Measurements from ENCODE around the gene ZFHX3. TPM values are rescaled to one million over a fixed set of nuclear protein-coding genes. Genes with fewer than 3 reads are reported as not detected.
A peak's percentile ranks its signal among the peaks of the same experiment; 100 is the strongest.

The ZFHX3 gene
- total and polyA plus RNA-seq, 10 of the 15 experiments (the other 5 are each of a cell fraction or from before 2014, with no cell fraction given) = 0.68 to 8.6 (median 2.0) TPM

- in situ Hi-C loops (cut with MboI) (no loop called here), intact Hi-C loops (cut with micrococcal nuclease; ENCODE audit: unreplicated experiment) (no loop called here)
- ChIA-PET SMC1A (ENCODE audit: uncharacterized antibody, unreplicated experiment) (interaction anchor here (1.2 kb wide), 1 partner anchor 190 kb away, joined by 3 read pairs; no protein-coding TSS in a partner anchor), RAD21 (ENCODE audit: unreplicated experiment) (interaction anchor here (1.0 kb wide), 1 partner anchor 15 kb away, joined by 3 read pairs; no protein-coding TSS in a partner anchor), POLR2A (interaction anchor here (1.1 kb wide), 1 partner anchor 11 kb away, joined by 4 read pairs; no protein-coding TSS in a partner anchor), CTCF (no interaction called here)
- Histone ChIP-seq H2AFZ (ENCODE audit: control insufficient read depth, low read depth, low read length) (no peak overlapping the region), H3K27me3 (replicated peaks in 1 of 2; ENCODE audit: control insufficient read depth in 2 of 2, insufficient read depth in 2 of 2, low read length in 1 of 2) (no peaks in the 10 kb centered on the region), H3K27ac (ENCODE audit: control insufficient read depth, insufficient read depth) (no peak overlapping the region), H3K4me1 (ENCODE audit: control insufficient read depth, insufficient read depth, low read length) (no peaks in the 10 kb centered on the region), H3K4me3 (no peak overlapping the region), H3K4me2 (ENCODE audit: control insufficient read depth, insufficient read depth) (no peak overlapping the region), H3K9ac (ENCODE audit: control insufficient read depth, insufficient read depth, low read length) (no peak overlapping the region), H3K9me3 (replicated peaks; ENCODE audit: control insufficient read depth, insufficient read depth, low read length) (no peaks in the 10 kb centered on the region), H3K36me3 (ENCODE audit: control insufficient read depth in 2 of 2, insufficient read depth in 2 of 2, low read length in 1 of 2) (no peaks in the 10 kb centered on the region), H4K20me1 (ENCODE audit: control insufficient read depth, insufficient read depth) (no peaks in the 10 kb centered on the region; the same call in 1 of the 2 replicates), H3K79me2 (ENCODE audit: control insufficient read depth, insufficient read depth, low read length) (peaks cover 3% of the 10 kb centered on the region)
- BruUV-seq (replicated peaks) = no TSS peak
- ATAC-seq (0 out of 3 replicates have a peak, but pooled peaks have one; percentile 24), FAIRE-seq (no peak), DNase-seq (ENCODE audit: low read depth, low spot score) (no peak)
- 73% methylated on average over 7 of the region's 7 CpGs for WGBS (ENCODE audit: insufficient coverage, insufficient replicate concordance, low lambda C conversion rate, missing lambda C conversion rate)
- 0 out of 6 replicates have a peak, but pooled peaks of 1 of the 3 experiments have one; percentile 3 for TF ChIP-seq CTCF (IDR thresholded peaks at IDR 0.05 in 2 of 3, conservative IDR thresholded peaks at IDR 0.05 in 1 of 3; ENCODE audit: control insufficient read depth in 2 of 3, extremely low read depth in 1 of 3, insufficient read depth in 1 of 3, low read depth in 3 of 3, low read length in 3 of 3)
- TF ChIP-seq IKZF2 (IDR thresholded peaks at IDR 0.05) = no peak
These were observed 25.4 kb downstream of the ZFHX3 start for GRCh38 chr16:73022534-73022933.

GRCh38 chr16:73021866-73022495, 25.9 kb downstream of the ZFHX3 start:
- Histone ChIP-seq H3K79me2 (ENCODE audit: control insufficient read depth, insufficient read depth, low read length) (peaks cover 3% of the 10 kb centered on the region), H3K27me3 (replicated peaks in 1 of 2; ENCODE audit: control insufficient read depth in 2 of 2, insufficient read depth in 2 of 2, low read length in 1 of 2) (no peaks in the 10 kb centered on the region), H3K4me3 (no peak overlapping the region), H4K20me1 (ENCODE audit: control insufficient read depth, insufficient read depth) (no peaks in the 10 kb centered on the region), H3K4me2 (ENCODE audit: control insufficient read depth, insufficient read depth) (no peak overlapping the region), H3K9me3 (replicated peaks; ENCODE audit: control insufficient read depth, insufficient read depth, low read length) (no peaks in the 10 kb centered on the region), H3K4me1 (ENCODE audit: control insufficient read depth, insufficient read depth, low read length) (peaks cover 5% of the 10 kb centered on the region), H3K27ac (ENCODE audit: control insufficient read depth, insufficient read depth) (no peak overlapping the region), H3K9ac (ENCODE audit: control insufficient read depth, insufficient read depth, low read length) (no peak overlapping the region), H2AFZ (ENCODE audit: control insufficient read depth, low read depth, low read length) (no peak overlapping the region), H3K36me3 (ENCODE audit: control insufficient read depth in 2 of 2, insufficient read depth in 2 of 2, low read length in 1 of 2) (no peaks in the 10 kb centered on the region)
- no peak for ATAC-seq
- ChIA-PET POLR2A (no interaction called here), CTCF (no interaction called here), RAD21 (ENCODE audit: unreplicated experiment) (interaction anchor here (1.0 to 1.7 kb wide), 4 partner anchors 10 to 190 kb away, joined by 3 to 9 read pairs (median 3); no protein-coding TSS in a partner anchor), SMC1A (ENCODE audit: uncharacterized antibody, unreplicated experiment) (interaction anchor here (1.1 to 2.2 kb wide), 3 partner anchors 14 to 189 kb away, joined by 3 to 14 read pairs (median 4); no protein-coding TSS in a partner anchor)
- FAIRE-seq = no peak
- intact Hi-C loops (cut with micrococcal nuclease; ENCODE audit: unreplicated experiment) = no loop called here
- in situ Hi-C loops (cut with MboI) = no loop called here
- WGBS (ENCODE audit: insufficient coverage, insufficient replicate concordance, low lambda C conversion rate, missing lambda C conversion rate) = 88% methylated on average over 12 of the region's 12 CpGs
- no peak for DNase-seq (ENCODE audit: low read depth, low spot score)
- BruUV-seq (replicated peaks) = no TSS peak
- TF ChIP-seq YY1 (IDR thresholded peaks at IDR 0.05; ENCODE audit: low read depth, low read length) (no peak), CBX3 (IDR thresholded peaks at IDR 0.05; ENCODE audit: borderline replicate concordance, low read depth) (no peak), RFX5 (IDR thresholded peaks at IDR 0.05; ENCODE audit: low read depth, low read length) (no peak), HCFC1 (IDR thresholded peaks at IDR 0.05; ENCODE audit: low read length) (no peak), CREM (IDR thresholded peaks at IDR 0.05; ENCODE audit: low read depth) (no peak), IKZF2 (IDR thresholded peaks at IDR 0.05) (no peak), SUZ12 (IDR thresholded peaks at IDR 0.05; ENCODE audit: unreplicated experiment) (no peak), SMAD5 (IDR thresholded peaks at IDR 0.05; ENCODE audit: low read depth) (no peak), SMC3 (IDR thresholded peaks at IDR 0.05; ENCODE audit: borderline replicate concordance, low read length) (no peak), ZSCAN29 (IDR thresholded peaks at IDR 0.05) (no peak), ZNF384 (IDR thresholded peaks at IDR 0.05; ENCODE audit: borderline replicate concordance, low read depth, low read length) (no peak), EGR1 (IDR thresholded peaks at IDR 0.05; ENCODE audit: borderline replicate concordance in 1 of 2, low read depth in 2 of 2, low read length in 2 of 2) (no peak), TCF3 (IDR thresholded peaks at IDR 0.05; ENCODE audit: borderline replicate concordance, insufficient read depth, low read depth, low read length) (no peak)
